NT2/D1 (cell line): Measurements from ENCODE around the gene MT1B.

ENCODE experiments used
- SUZ12 ChIP-seq: IDR thresholded peaks from 2 replicates; pipeline ENCODE4 v1.6.1; 2011; ENCODE audit not compliant: insufficient read length, insufficient read depth; ENCODE audit errors: extremely low read depth
- YY1 ChIP-seq: IDR thresholded peaks from 2 replicates; pipeline ENCODE4 v1.6.1; 2011; ENCODE audit not compliant: insufficient read length, insufficient read depth

GRCh38 chr16:56616608-56617211 is 35.0 kb upstream of the MT1B start:
- TF ChIP-seq SUZ12 (no peak), YY1 (no peak)
